Hepatocyte (in vitro differentiated cells): ENCODE measurements around the gene FGF9.

Source experiments
- EZH2 ChIP-seq: fragments of 200-600 bp; sonication (generic); IDR thresholded peaks from 2 replicates; pipeline ENCODE4 v1.6.1; 2016; ENCODE audit warnings: antibody characterized with exemption, mild to moderate bottlenecking, borderline replicate concordance
- EZH2phosphoT487 ChIP-seq: fragments of 200-600 bp; sonication (generic); IDR thresholded peaks from one replicate; pipeline ENCODE4 v1.6.1; 2018; ENCODE audit warnings: antibody characterized with exemption, mild to moderate bottlenecking, low read depth, moderate library complexity; ENCODE audit not compliant: unreplicated experiment, severe bottlenecking
- TF ChIP-seq, protein P1 (sequence below): fragments of 200-600 bp; sonication (generic); IDR thresholded peaks from 2 replicates; pipeline ENCODE4 v1.5.1; 2016; ENCODE audit warnings: antibody characterized with exemption, mild to moderate bottlenecking; ENCODE audit not compliant: poor library complexity

DNA sequence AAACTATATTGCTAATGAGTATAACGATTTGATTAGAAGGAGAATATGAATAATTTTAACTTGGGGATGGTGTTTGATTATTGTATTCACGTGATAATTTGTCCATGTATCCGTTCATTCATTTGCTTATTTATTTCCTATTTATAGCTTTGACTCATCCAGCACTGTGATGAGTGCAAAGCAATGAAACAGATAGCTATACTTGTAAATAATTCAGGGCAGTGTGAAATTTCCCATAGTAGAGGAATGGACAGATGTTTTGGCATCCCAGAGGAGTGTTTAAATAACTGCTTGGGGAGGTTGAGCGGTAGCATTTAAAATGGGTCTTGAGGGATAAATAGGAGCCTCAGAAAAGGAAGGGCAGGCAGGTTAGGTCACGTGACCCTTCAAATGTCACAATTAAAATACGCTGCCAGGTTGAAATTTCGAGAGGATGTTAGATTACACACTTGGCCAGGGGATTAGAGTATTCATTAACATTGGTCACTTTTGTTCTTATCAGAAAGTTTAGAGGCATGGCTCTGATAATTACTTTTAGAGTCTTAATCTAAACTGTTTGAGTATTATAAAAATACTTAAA lies 14.7 kb downstream of the FGF9 start:
- TF ChIP-seq, protein P1, sequence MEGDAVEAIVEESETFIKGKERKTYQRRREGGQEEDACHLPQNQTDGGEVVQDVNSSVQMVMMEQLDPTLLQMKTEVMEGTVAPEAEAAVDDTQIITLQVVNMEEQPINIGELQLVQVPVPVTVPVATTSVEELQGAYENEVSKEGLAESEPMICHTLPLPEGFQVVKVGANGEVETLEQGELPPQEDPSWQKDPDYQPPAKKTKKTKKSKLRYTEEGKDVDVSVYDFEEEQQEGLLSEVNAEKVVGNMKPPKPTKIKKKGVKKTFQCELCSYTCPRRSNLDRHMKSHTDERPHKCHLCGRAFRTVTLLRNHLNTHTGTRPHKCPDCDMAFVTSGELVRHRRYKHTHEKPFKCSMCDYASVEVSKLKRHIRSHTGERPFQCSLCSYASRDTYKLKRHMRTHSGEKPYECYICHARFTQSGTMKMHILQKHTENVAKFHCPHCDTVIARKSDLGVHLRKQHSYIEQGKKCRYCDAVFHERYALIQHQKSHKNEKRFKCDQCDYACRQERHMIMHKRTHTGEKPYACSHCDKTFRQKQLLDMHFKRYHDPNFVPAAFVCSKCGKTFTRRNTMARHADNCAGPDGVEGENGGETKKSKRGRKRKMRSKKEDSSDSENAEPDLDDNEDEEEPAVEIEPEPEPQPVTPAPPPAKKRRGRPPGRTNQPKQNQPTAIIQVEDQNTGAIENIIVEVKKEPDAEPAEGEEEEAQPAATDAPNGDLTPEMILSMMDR = no peak
- TF ChIP-seq EZH2 (no peak), EZH2phosphoT487 (no peak)
